A204.1 (cell line): ENCODE data around the gene KCNMA1.

Experiments
- FAIRE-seq: peaks from 2 replicates; lab custom pipeline; 2012; peaks lifted over from hg19 to GRCh38; lab: Jason Lieb, UNC

Gene KCNMA1

GRCh38 chr10:77201135-77202106 is 436.2 kb downstream of the KCNMA1 start:
- no peak for FAIRE-seq

- FAIRE-seq, result no peak
Measured at GRCh38 chr10:77197544-77197943, 440.1 kb downstream of the KCNMA1 start.

- no peak for FAIRE-seq
Measured at GRCh38 chr10:77196614-77197013, 441.0 kb downstream of the KCNMA1 start.

GRCh38 chr10:77195101-77195500 is 442.5 kb downstream of the KCNMA1 start:
- FAIRE-seq, result no peak

GRCh38 chr10:77193001-77193400 is 444.6 kb downstream of the KCNMA1 start:
- no peak for FAIRE-seq

GRCh38 chr10:77192402-77192801 is 445.2 kb downstream of the KCNMA1 start:
- no peak for FAIRE-seq

GRCh38 chr10:77191324-77192049 is 446.1 kb downstream of the KCNMA1 start:
- no peak for FAIRE-seq

- FAIRE-seq, result no peak
Measured at GRCh38 chr10:77190291-77190690, 447.3 kb downstream of the KCNMA1 start.

- no peak for FAIRE-seq
Measured at GRCh38 chr10:77189520-77189919, 448.1 kb downstream of the KCNMA1 start.

GRCh38 chr10:77189075-77189474 is 448.5 kb downstream of the KCNMA1 start:
- no peak for FAIRE-seq

- no peak for FAIRE-seq
Measured at GRCh38 chr10:77188521-77188920, 449.1 kb downstream of the KCNMA1 start.

GRCh38 chr10:77188000-77188395 is 449.6 kb downstream of the KCNMA1 start:
- no peak for FAIRE-seq

GRCh38 chr10:77187376-77187999 is 450.1 kb downstream of the KCNMA1 start:
- FAIRE-seq, result no peak

- FAIRE-seq, result no peak
Measured at GRCh38 chr10:77186936-77187335, 450.7 kb downstream of the KCNMA1 start.

- FAIRE-seq, result no peak
Measured at GRCh38 chr10:77185696-77186095, 451.9 kb downstream of the KCNMA1 start.

- FAIRE-seq, result no peak
Measured at GRCh38 chr10:77182803-77183202, 454.8 kb downstream of the KCNMA1 start.

GRCh38 chr10:77180794-77181193 is 456.8 kb downstream of the KCNMA1 start:
- no peak for FAIRE-seq

GRCh38 chr10:77180104-77180503 is 457.5 kb downstream of the KCNMA1 start:
- no peak for FAIRE-seq

GRCh38 chr10:77179015-77179695 is 458.5 kb downstream of the KCNMA1 start:
- FAIRE-seq, result no peak

GRCh38 chr10:77177589-77177988 is 460.0 kb downstream of the KCNMA1 start:
- no peak for FAIRE-seq

- no peak for FAIRE-seq
Measured at GRCh38 chr10:77177161-77177560, 460.4 kb downstream of the KCNMA1 start.

GRCh38 chr10:77176232-77176631 is 461.4 kb downstream of the KCNMA1 start:
- no peak for FAIRE-seq
